ENCODE measurements around the gene METTL16. TPM values are rescaled to one million over a fixed set of nuclear protein-coding genes. Genes with fewer than 3 reads are reported as not detected.

METTL16 gene
- total and polyA plus RNA-seq, 2 of the 8 experiments (the other 6 are each of a cell fraction or from before 2014, with no cell fraction given): 22.8 to 59.4 TPM

DNA sequence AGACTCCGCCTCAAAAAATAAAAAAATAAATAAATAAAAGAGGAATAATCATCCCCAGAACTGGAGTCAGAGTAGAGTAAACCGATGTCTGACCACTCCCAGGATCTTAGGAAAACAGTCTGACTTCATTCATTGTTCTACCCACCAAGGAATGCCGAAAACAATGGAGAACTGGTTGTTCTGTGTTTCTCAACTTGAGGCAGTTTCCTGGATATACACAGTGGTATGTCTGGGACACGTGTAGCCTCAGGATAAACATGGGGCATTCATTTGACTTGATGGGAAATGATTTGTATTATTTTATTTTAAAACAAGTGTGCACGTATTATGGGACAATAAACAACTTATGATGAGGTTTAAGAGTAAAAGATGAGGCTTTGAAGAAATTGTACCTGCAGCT lies 49.0 kb upstream of the METTL16 start:
- Histone ChIP-seq H3K23ac (ENCODE audit: insufficient read length) (no peak overlapping the region), H3K14ac (ENCODE audit: insufficient read length) (no peak overlapping the region), H3K18ac (ENCODE audit: extremely low read depth, low read length) (no peak overlapping the region), H3K79me1 (ENCODE audit: low read depth, low read length) (no peaks in the 10 kb centered on the region), H3K4me1 (replicated peaks in 1 of 4; ENCODE audit: control insufficient read depth in 3 of 4, insufficient read depth in 4 of 4, low read length in 3 of 4) (no peaks in the 10 kb centered on the region), H2BK5ac (ENCODE audit: low read depth, low read length) (no peak overlapping the region), H3K4me3 (ENCODE audit: extremely low read depth in 1 of 4, insufficient read depth in 2 of 4, low read depth in 3 of 4, low read length in 4 of 4) (no peak overlapping the region), H3K23me2 (ENCODE audit: low read depth, low read length) (no peaks in the 10 kb centered on the region), H2AFZ (ENCODE audit: low read length) (no peak overlapping the region), H3K27ac (ENCODE audit: low read depth, low read length) (no peak overlapping the region), H3K9ac (replicated peaks in 1 of 4; ENCODE audit: extremely low read depth in 1 of 4, low read depth in 3 of 4, low read length in 3 of 4) (no peak overlapping the region), H3K9me3 (ENCODE audit: insufficient read depth in 2 of 2, low read depth in 1 of 2, low read length in 1 of 2) (peaks cover 7 to 12% of the 10 kb centered on the region in 2 experiments; a peak in 3 of 4 replicates), H2BK15ac (ENCODE audit: low read length) (no peak overlapping the region), H2BK12ac (ENCODE audit: low read depth, low read length) (no peak overlapping the region), H2AK5ac (ENCODE audit: low read depth, low read length) (no peak overlapping the region), H4K91ac (replicated peaks; ENCODE audit: insufficient read length, low read length) (no peak overlapping the region), H3K4me2 (ENCODE audit: insufficient read depth in 1 of 2, low read depth in 2 of 2, low read length in 2 of 2) (no peak overlapping the region), H3K79me2 (ENCODE audit: control insufficient read depth in 1 of 2, insufficient read depth in 2 of 2, low read length in 2 of 2) (no peaks in the 10 kb centered on the region), H3K4ac (replicated peaks; ENCODE audit: insufficient read length, low read depth, low read length) (no peak overlapping the region), H3K56ac (replicated peaks; ENCODE audit: insufficient read length, low read depth, low read length) (no peak overlapping the region), H3K27me3 (replicated peaks in 1 of 4; ENCODE audit: control insufficient read depth in 3 of 4, extremely low read depth in 1 of 4, insufficient read depth in 3 of 4, low read length in 3 of 4) (no peaks in the 10 kb centered on the region), H2BK120ac (replicated peaks; ENCODE audit: low read depth, low read length) (no peak overlapping the region), H2BK20ac (ENCODE audit: low read length) (no peak overlapping the region), H3K36me3 (ENCODE audit: control insufficient read depth in 2 of 4, insufficient read depth in 4 of 4, low read length in 3 of 4) (no peaks in the 10 kb centered on the region), H4K8ac (ENCODE audit: extremely low read depth, insufficient read depth, low read length) (no peak overlapping the region), H4K5ac (ENCODE audit: insufficient read length, low read depth, low read length) (no peak overlapping the region), H4K20me1 (replicated peaks in 1 of 2; ENCODE audit: control insufficient read depth in 1 of 2, insufficient read depth in 2 of 2, low read length in 2 of 2) (no peaks in the 10 kb centered on the region)
- DNase-seq (ENCODE audit: low read depth in 1 of 2, low spot score in 2 of 2): no peak
- FAIRE-seq: no peak
- ChIA-PET CTCF (ENCODE audit: partially characterized antibody) (no interaction called here), POLR2A (ENCODE audit: partially characterized antibody) (no interaction called here)
- TF ChIP-seq, protein P1, sequence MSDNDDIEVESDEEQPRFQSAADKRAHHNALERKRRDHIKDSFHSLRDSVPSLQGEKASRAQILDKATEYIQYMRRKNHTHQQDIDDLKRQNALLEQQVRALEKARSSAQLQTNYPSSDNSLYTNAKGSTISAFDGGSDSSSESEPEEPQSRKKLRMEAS (IDR thresholded peaks at IDR 0.05): no peak
- no peak for TF ChIP-seq CEBPB (IDR thresholded peaks at IDR 0.05; ENCODE audit: low read depth, low read length)
- WGBS, 2 experiments (ENCODE audit: extremely low coverage in 1 of 2, insufficient coverage in 1 of 2, insufficient read length in 1 of 2, insufficient replicate concordance in 2 of 2, low coverage in 1 of 2, low lambda C conversion rate in 2 of 2, missing lambda C conversion rate in 1 of 2): 94% methylated on average over 5 of the region's 5 CpGs; no CpG with 5 or more reads in 1 of the 2 experiments
